Stimulated activated CD4-positive, alpha-beta T cell treated with anti-CD3 and anti-CD28 coated beads, Interleukin-12 subunit alpha, Interleukin-12 subunit beta, amount 100 ng/mL, for 24 hours (primary cell): Measurements from ENCODE around the gene PODXL2.
"Not testable (repeated sequence)": the region's sequence is repeated elsewhere in the genome, so short reads cannot be mapped to it uniquely, and the experiment has no call there.

Source experiments
- DNase-seq, 2 experiments: peaks; one replicate each; pipeline ENCODE4 v3.0.0-alpha.2; 2020; ENCODE audit warnings: low read depth in 2 of 2

The PODXL2 gene

DNA sequence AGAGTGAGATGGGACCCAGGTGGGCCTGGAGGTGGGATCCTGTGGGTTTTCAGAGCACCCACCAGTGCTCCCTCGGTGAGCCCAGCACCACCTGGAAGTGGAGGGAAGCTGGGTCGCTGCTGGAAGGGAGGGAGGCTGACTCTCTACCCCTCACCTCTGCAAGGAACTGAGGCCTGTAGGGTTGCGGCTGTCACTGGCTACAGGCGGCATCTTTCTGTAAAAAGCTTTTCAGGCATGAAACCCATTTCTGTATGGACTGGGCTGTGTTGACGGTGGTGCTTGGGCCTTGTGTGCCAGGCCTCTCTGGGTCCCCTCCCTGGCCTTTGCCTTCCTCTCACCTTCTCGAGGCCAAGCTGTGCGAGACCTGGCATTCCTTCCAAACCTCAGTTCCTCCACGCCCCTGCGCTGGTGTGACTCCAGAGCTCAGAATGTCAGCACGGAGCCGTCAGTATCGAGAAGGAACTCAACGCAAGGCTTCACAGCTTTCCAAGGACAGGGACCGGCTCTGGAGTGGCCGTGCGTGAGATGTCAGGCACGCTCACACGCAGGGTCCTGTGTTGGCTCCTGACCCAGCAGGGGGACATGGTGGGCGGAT, 60.4 kb downstream of the PODXL2 start:
- no peak for DNase-seq

DNA sequence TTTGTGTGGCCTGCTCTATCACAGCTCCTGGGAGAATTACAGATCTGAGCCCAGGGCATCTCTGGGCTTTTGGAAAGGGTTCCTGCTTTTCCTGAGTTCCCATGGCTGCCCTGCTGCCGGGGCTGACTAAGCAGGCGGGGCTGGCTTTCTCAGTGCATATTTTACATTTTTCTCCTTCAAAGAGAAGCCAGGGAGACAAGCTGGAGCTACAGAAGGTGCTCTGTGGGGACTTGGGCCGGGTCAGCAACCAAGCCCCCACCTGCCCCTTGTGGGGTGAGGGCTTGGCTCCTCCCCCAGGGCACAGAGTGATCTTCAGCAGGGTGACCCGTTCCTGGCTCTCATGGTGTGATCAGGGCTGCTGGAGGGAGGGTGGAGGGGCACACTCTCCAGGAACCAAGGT, 61.1 kb downstream of the PODXL2 start:
- DNase-seq, result no peak

DNA sequence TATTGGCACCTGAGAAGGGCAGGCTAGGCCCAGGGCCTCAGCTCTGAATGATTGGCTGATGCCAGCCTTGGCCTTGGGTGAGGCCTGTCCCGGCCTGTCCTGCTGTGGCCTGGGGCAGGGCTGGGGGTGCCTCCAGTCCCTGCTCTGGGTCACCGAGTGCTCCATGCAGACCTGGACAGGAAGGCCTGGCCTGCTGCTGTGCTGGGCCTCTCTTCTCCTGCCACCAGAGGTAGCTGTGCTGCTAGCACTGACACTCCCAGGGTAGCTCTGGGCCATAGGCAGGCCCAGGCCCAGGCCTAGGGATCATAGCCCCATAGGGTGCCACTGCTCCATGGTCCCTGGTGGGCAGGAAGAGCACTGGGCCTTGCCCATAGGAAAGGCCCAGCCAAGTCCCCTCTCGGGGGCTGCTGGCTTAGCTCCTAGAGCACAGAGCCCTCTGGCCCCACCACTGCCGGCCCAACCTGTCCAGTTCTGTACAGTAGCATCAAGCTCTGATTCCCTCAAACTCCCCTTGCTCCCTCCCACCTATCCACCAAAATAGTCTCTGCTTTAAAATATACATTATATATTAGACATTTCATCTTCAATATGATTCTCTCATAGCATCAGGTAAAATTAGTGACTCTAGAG, 62.0 kb downstream of the PODXL2 start:
- no peak for DNase-seq

DNA sequence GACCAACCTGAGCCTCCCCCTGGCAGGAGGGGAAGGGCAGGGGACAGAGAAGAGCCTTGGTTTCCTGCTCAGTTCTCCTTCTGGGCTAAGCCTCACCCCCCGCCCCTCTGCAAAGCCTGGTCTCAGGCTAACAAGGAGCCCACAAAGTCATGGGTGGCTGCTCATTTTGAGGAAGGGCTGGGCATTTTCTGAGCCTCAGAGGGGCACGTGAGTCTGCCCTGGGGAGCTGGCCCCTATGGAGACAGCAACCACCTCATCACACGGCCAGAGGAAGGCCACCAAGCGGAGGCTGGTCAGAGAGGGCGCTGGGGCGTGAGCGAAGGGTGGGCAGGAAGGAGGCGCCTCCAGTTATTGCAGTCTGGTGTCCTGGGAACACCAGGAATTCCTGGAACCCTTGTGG, 62.5 kb downstream of the PODXL2 start:
- DNase-seq, result no peak

DNA sequence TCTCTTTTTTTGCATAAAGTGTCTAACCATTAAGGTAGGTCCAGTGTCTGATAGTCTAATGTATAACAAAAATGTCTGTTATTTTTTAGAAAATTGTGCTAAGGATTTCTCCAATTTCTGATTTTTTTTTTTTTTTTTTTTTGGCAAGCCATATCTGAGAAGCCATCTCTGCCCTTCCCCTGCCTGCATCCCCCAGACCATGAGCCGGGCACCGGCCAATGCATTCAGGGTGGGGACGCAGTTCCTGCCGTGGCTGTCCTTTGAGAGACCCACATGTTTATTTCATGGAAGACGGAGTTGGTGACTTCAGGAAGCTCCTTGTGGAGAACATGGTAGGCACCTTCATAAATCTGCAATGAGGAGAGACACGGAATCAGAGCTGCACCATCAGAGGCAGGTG, 63.0 kb downstream of the PODXL2 start:
- DNase-seq, result no peak

DNA sequence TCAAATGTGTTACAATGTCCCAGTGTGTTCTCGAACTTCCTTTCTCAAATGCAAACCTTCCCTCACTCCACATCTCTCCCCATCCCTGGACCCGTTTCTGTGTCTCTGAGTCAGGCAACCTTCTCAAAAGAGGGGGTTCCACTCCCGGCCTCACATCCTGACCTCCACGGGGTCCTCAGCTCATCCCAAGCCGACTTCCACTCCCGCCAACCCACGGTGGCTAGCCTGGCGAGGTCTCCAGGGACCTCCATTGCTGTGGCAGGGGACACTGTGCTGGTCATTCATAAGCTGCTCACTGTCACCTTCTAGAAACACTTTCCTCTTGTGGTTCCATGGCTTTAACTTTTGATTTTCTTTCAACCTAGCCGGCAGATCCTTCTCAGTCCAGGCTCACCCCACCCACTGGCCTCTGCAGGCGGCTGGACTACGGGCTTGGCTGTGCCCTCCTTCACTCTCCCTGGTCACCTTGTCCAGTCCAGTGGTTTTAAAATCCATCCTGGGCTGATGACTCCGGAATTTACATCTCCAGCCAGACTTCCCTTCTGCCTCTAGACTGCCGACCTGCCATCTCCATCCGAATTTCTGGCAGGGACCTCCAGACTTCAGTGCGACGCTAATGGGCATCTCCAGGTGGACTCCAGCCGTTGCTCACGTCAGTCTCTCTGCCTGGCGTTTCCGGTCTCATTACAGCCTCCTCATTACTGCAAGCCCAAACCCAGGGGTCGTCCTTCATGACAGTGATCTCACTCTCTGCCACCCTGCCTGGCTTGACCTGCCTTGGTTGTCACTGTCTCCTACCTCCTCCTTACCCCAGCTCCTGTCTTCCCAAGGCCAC, 63.7 kb downstream of the PODXL2 start:
- DNase-seq, result no peak

DNA sequence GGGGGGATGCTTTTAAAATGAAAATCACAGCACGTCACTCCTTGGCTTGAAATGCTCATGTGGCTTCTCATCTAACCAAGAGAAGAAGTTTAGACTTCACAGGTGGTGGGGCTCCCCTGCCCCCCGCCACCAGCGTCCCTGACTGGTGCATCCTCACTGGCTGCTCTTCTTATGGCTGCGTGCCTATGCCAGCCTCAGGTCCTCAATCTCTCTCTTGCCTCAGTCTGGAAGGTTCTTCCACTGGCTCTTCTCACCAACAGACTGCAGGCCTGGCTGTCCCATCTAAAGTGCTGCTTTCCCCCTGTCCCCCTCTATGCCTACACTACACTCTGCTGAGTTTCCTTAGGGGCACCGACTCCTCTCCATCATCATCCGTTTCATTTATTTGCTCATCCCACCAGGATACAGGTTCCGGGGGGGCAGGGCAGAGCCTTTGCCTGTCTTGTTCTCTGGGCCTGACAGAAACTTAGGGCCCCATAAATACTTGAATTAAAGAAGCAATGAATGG, 64.4 kb downstream of the PODXL2 start:
- DNase-seq, result no peak

DNA sequence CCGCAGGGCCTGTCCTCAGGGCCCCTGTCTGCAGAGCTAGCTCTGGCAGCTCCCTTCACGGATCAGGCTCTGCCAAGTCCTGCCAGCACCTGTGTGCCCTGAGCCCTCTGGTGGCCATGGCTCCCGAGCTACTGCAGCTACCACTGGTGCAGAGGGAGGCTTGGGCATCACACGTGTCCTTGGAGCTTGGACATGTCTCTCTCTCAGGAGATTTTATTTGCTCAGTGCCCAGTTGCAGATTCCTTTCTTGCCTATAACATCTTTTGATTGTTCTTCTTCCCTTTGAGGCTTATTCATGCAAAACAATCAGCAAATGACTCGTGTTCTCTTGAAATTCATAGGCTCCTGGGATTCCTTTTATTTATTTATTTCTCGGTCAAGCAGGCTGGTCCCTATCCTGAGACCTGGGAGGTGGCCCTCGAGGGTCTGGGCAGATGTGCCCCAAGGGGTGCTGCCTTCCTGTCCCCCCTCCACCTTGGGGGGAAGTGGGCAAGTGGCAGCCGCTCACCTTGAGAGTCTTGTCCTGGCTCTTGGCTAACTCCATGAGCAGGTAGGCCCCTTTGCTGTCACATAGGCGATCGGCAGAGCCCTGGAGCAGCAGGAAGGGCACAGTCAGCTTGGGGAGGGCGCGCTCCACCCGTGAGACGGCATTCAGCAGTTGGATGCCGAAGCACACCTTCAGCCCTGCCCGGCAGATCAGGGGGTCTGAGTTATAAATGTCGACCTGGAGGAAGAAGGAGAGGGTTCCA, 65.7 kb downstream of the PODXL2 start:
- DNase-seq, result peak in 1 of 2 experiments; percentile 13

DNA sequence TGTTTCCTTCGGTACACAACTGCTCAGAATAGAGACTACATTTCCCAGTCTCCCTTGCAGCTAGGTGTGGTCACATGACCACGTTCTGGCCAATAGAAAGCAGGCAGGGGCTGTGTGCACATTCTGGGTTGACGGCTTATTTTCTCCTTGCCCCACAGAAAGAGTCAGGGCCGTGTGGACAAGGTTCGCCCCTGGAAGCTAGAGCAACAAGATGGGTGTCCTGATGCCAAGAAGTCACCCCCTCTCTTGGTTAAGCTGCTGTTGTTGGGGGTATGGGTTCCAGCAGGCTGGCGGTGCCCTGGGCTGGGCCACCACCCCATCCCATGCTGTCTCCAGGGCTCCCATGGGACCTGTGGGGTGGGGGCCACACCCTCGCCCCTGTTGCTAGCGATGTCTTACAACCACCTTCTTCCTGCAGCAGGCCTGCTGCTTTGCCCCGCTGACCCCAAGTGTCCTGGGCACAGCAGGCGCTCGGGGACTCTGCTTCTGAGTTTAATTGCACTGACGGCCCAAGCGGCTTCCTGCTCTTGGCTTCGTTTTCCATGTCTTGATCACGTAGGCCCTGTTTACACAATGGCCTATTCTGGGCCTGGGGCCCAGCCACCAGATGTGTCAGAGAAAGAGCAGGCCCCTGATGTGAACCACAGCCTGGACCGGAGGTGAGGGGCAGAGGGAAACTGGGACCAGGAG, 68.7 kb downstream of the PODXL2 start:
- DNase-seq, result peak; percentile 13 to 36

DNA sequence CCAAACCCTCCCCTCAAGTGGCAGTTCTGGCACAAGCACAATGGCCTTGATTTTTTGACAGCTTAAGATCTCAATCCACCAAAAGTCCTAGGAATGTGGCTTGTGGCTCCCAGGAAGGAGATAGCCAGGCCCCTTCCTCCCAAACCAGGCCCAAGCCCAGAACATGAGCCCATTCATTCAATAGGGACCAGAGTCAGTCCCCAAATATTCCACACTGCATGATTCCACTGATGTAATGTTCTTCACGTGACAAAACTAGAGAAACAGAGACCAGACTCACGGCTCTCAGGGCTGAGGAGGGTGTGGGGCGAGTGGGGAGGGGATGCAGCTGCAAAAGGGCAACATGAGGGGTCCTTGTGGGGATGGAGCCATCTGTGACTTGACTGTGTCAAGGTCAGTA, 69.3 kb downstream of the PODXL2 start:
- DNase-seq, result no peak

DNA sequence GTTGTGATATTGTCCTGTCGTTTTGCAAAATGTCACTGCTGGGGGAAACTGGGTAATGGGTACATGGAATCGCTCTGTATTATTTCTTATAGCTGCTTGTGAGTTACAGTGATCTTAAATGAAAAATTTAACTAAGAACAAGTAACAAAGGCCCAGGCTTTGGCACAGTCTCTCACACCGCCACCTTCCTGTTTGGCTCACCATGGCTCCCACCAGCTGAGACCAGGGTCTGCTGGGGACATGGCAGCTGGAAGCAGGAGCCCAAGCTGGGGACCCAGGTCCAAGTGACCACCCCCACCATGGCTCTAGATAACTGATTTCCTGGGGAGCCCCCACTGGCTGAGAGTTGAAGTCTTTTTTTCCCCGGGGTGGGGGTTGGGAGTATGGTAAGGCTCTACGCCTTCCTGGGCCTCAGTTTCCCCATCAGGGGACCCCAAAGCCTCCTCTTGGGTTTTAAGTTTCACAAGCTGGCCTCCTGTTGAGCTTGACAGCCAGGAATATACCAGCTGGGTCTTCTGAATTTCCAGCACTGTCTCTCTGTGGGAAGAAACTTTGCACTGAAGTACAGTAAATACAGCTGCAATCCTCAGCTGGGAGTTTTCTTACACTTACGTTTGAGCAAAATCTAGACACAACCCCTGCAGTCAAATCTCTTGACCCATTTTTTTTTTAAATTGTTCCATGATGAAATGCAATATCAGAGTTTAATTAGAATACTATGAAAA, 69.9 kb downstream of the PODXL2 start:
- DNase-seq, result no peak

DNA sequence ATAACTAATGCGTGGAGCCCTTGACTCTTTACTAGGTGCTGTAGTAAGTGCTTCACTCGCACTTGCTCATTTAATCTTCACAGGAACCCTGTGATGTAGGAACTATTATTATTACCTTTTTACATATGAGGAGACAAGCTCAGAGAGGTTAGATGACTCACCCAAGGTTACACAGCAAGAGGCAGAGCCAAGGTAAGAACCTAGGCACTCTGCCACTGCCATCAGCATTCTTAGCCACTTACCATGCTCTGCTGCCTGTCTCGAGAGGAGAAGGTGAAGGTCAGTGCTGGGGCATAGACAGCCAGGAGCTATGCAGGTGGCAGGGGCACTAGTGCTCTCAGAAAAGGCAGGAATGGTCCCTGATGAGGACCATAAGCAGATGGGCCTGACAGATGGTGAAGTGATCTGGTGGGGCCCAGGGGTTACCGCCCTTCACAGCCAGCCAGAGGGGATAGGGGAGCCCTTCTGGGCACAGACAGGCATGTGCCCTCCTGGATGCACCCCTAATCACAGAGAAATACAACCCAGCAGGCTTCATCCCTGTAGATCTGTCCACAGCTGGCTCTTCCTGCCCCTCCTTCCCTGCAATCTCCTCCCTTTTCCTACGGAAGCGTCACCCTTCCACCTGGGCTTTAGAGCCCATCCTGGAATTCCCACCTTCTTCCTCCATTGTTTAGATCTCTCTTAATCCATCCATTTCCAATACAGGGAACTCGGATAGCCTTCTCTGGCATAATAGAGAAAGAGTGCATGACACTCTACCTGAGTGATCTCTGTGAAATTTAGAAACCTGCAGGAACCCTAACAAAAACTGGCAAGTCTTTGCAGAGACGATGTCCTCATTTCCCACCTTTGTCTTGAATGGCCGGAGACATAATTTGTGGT, 70.7 kb downstream of the PODXL2 start:
- no peak for DNase-seq

DNA sequence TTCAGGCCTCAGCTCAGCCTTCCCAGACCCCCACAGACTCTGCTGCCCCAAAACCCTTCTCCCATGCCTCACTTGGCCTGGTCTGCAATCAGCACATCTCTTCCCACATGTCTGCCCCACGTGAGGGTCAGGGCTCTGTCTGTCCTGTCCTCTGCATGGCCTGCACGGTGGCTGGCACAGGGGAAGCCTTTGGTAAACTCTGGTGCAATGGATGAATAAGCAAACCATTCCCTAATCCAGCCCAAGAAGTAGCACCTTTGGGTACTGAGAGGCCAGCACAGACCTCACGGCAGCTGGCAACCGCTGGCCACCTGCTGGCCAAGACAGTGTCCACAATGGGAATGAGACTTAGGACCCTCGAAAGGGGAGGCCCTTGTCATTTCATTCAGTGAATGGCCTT, 71.4 kb downstream of the PODXL2 start:
- no peak for DNase-seq

DNA sequence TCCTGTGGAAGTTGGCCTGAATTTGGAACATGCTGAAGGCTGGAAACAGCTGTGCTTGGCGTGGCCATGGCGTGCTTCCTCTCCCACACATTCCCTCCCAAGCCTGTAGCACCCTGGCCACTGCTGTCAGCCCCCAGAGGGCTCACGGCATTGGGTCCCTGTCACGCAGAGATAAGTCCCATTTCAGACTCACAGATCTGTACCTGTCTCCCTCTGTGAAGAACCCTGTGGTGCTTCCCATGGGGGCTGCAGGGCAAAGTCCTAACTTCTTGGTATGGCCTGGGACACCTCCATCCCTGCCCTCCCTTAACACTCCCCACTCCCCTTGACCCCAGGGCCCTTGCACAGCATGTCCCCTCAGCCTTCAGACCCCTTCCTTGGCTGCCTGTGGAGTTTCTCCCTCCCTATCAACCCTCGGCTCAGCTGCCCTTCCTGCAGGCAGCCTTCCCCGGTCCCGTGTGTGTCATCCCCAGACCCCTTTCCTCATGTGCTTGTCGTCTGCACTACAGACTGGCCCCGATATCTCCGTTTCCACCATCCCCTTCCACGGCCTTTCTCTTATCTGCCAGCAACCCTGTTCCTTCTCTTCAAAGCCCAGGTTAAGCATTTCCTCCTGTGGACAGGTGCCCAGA, 72.4 kb downstream of the PODXL2 start:
- no peak for DNase-seq

DNA sequence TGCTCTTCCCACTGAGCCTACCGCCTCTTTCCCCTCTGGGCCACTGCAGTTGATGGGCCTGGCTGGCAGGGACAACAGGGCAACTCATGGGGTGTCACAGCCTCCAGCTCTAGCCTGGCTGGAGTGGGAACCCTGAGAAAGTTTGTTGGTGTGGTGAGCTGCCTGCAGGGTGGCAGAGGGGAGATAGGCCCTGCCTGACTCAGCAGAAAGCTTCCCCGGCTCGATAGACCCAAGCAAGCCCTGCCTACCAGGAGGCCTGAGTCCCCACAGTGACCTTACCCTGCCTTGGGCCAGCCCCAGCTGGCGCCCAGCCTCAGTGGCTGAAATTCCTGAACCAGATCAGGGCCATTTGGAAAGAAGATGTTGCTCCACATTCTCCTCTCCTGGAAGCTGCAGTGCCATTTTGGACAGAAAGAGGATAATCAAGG, 73.2 kb downstream of the PODXL2 start:
- no peak for DNase-seq

DNA sequence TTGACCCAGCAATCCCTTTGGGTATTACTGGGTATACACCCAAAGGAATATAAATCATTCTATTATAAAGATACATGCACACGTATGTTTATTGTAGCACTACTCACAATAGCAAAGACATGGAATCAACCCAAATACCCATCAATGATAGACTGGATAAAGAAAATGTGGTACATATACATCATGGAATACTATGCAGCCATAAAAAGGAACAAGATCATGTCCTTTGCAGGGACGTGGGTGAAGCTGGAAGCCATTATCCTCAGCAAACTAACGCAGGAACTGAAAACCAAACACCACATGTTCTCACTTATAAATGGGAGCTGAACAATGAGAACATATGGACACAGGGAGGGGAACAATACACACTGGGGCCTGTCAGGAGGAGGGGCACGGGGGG, 75.9 kb downstream of the PODXL2 start:
- DNase-seq, result not testable (repeated sequence)

DNA sequence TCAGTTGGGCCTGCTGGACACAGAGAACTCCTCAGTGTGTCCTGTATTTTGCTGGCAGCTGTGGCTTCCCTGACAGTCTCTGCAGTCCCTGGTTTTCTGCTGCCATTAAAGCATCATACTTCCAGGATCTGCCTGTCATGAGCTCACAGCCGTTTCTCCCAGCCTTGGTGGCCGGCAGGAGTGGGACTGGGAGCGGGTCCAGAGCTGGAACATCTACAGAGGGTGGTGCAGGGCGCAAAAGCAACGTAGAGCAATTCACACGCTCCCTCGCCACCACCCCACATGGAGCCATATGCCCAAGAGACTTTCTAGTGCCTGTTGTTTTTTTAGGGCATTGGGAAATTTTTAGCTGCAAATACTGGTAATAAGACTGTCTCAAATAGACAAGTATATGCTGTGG, 77.3 kb downstream of the PODXL2 start:
- DNase-seq, result no peak

DNA sequence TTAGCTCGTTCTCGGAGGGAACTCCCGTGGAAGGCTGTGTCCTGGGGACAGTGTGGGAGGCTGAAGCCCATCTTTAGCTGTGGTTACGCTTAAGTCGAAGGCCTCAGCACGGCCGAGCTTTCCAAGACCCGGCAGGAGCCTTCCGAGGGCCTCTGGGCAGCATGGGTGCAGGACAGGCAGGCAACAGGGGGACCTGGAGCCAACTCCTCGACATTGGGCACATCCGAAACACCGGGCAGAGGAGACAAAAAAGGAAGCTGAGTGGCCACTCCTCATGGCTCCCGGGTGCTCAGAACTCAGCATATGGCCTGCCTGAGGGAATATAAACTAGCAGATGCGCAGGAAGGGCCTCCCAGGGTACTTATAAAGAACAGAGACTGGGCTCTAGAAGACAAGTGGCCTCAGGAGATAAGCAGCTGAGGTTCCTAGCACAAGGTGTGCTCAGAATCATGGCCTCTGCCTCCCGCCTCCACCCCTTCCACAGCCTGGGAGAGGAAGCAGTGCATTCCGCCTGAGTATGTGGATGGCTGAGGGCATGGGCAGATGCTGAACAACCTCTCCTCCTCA, 77.9 kb downstream of the PODXL2 start:
- no peak for DNase-seq

DNA sequence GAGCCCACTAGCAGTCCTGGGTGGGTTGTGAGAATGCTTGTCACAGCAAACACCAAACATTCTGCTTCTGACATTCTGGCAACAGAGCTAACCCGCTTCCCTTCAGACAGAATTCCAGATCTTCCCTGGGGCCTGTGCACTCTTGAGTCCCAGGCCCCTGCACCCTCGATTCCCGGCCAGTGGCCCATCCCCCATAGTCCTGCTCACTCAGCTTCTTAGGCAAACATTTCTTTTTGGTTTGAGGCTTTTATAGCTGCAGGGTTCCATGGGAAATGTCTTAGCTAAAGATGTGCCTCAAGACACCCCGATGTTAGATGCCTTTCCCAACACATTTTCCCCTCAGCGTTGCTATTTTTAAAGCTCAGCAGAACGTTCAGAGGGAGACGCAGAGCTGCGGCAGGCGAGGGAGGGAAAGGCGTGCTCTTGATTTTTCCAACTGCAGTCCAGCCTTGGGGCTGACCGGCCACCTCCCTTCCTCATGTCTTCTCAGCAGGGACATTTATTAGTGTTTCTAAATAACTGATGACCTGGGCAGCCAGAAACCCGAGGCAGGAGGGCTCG, 78.9 kb downstream of the PODXL2 start:
- no peak for DNase-seq
